HG03103 (cell line): ENCODE results near the gene SSUH2.

Source experiments
- ATAC-seq: cut with Tn5 transposase; IDR thresholded peaks from one replicate; pipeline ENCODE4 v1.9.1; 2021; ENCODE audit warnings: low read depth; ENCODE audit not compliant: unreplicated experiment

The SSUH2 gene

DNA sequence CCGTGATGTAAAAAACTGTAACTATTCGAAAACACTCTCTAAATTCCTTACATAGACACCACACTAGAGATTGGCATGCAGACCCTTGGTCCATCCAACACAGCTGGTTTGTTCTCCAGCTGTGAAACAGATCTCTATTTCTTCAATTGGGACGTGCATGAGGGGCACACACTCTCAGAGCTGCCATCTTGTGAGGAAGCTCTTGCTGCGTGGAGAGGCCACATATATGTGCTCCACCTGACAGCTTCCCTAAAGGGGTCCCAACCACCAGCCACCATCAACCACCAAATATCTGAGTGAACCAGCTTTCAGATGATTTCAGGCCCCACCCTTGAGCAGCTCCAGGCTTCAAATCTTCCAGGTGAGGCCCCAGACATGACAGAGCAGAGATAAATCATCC, 25.6 kb downstream of the SSUH2 start:
- no peak for ATAC-seq

DNA sequence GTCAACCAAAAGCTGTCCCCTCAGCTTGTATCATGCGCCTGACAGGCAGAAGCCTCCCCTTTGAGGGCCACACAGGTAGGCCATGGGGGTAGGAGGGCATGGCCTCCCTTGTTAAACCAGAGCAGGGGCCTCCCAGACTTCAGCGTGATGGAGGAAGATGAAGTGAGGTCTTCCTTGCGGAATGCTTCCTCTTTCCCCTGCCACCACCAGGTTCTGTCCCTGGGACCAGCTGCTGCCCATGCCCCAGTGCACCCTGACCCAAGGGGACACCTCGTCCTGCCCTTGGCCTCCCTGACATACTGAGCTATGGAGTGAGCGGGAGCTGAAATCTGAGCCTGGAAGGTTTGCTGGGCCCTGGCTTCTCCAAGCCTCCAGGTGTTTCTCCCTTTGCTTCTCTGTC, 26.7 kb downstream of the SSUH2 start:
- ATAC-seq: no peak

DNA sequence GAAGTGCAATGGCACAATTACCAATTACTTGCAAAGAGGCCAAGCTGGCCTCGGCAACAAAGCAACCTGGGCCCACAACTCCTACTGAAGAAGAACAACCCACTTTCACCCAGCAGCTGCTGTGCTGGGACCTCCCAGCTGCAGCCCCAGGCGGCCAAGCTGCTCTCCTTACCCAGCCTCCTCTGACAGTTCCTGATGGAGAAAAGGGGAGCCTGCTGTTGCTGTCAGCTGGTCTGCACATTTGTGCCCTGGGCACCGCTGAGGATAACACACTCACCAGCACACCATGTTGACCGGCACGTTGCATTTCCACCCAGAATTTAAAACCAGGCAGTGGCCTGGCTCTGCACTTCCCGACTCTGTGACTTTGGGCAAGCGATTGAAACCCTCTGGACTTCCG, 33.6 kb downstream of the SSUH2 start:
- ATAC-seq: no peak

DNA sequence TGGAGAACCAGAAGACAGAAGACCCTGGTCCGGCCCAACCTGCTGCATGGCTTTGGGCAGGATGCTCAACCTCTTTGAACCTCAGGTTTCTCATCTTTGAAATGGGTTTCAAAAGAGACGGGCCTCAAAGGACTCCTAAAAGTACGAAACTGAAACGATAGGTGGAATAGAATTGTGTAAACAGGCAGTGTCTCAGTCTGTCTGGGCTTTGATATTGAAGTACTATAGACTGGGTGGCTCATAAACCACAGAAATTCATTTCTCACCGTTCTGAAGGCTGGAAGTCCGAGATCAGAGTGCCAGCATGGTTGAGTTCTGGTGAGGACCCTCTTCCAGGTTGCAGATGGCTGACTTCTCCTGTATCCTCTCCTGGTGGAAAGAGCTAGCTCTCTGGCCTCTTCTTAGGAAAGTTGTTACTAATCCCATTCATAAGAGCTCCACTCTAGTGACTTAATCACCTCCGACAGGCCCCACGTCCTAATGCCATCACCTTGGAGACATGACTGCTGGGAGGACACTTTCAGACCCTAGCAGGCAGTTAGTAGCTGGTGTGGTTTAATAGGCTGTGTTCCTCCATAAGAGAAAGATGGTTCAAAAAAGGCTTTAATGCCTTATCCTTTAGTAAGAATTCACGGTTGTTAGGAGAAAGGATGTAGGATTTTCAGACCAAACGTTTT, 35.7 kb downstream of the SSUH2 start:
- ATAC-seq: no peak

GRCh38 chr3:8608041-8608790, 36.4 kb downstream of the SSUH2 start:
- no peak for ATAC-seq

- ATAC-seq: no peak
Observed at GRCh38 chr3:8607234-8608040, 37.2 kb downstream of the SSUH2 start.

DNA sequence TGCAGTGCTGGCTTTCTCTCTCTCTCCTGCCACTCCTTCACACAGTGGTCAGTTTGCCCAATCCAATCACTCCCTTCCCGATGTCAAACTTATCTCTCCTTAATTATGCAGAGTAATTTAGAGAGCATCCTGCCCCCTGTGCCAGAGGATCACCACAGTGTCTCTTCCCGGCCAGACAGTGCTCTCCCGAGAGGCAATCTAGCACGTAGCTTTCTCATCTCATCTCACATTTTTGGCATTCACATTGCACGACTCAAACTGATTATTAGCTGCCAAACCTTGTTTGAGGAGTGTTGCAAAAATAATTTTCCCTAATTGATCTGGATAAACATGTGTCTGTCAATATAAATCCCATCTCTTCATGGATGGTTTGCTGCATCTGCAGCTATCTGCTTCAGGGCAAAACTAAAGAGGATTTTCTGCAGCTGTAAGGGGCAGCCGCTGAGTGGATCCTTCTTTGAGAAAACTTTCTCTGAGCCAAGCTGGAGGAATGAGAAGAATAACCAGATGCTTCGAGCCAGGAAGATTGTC, 37.8 kb downstream of the SSUH2 start:
- ATAC-seq: no peak

DNA sequence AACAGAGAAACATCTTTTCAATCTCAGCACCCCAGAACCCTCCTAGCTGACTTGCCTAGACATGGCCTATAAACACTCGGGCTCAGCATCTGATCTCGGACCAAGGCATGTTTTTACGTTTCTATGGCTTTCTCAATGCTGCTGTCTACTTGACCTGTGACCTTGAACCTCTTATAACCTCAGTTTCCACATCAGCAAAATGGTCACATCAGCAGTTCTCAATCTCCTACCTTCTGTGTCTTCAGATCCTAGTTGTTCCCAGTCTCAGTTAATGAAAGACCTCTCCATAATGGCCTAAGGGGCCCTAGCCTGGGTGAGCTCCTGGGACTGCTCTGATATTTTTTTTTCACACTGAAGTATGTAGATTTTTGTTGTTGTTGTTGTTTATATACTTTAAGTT, 39.6 kb downstream of the SSUH2 start:
- no peak for ATAC-seq

GRCh38 chr3:8604006-8604405, 40.6 kb downstream of the SSUH2 start:
- no peak for ATAC-seq

DNA sequence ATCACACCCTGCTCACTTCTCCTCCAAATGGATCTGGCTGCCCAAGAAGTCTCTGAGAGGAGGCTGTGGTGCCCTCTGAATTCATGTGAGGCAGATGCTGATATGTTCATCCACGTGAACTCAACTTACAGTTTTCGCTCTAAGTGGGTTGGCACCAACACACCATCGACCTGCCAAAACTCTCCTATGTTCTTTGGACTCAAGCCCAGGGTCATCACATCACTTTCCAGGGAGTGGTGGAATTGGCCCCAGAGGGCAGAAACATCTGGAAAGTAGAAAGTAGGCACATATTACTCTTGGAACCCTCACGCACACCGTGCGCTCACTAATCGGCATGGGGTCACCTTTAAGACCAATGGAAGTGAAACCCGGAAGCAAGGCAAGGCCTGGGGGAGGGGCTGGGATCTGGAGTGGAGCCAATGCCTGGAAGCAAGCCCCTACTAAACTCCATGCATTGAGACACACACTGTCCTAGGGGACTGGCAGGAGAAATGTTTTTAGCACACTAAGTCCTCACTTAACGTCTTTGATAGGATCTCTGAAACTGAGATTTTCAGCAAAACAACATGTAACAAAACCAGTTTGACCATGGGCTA, 41.4 kb downstream of the SSUH2 start:
- ATAC-seq: no peak

DNA sequence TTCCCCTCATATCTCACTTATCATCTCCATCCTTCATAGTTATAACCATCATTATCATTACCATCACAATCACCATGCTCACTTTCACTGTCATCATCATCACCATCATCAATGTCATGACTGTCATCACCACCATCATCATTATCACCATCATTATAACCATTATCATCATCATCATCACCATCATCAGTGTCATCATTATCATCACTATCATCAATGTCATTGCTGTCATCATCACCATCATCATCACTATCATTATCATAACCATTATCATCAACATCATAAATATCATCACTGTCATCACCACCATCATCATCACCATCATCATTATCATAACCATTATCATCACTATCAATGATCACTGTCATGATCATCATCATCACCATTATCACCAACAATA, 44.1 kb downstream of the SSUH2 start:
- no peak for ATAC-seq

DNA sequence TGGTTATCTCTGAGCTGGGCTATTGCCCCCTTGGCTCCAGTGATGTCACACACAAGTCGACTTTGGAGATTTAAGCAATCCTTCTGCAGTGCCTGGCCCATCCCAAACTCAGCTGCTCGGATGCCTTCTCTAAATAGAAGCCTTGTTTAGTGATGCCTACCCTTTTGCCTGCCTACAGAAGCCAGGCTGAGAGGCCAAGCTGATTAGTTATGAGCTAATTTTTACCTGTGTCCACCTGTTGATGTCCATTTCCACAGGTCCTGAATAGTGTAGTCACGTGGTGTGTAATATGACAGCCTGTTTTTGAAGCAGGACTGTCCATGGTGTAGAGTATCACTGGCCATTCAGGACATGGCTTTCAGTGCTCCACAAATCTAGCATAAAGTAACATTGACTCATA, 45.5 kb downstream of the SSUH2 start:
- ATAC-seq: no peak

DNA sequence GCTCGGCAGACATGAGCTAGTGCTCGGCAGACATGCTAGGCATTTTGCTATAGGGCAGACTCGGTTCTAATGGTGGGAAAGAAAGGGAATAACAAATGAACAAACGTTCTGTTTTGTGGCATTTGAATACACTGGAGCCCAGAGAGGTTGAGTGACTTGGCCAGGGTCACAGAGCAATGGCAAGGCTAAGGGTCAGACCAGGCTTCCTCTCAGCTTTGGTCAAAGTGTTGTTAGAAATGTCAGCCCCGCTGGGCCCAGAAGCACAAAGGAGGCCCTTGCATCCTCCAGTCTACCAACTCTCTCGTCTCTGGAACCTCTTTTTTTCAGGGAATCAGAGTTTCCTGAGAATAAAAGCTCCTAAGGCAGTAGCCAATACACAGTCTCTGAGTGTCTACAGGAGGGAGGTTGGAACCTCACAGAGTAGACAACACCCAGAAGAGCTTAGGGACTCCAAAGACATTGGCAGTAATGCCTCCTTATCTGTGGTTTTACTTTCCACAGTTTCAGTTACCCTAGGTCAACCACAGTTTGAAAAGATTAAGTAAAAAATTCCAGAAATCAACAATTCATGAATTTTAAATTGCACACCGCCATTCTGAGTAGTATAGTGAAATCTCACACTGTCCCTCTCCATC, 47.3 kb downstream of the SSUH2 start:
- ATAC-seq: no peak

GRCh38 chr3:8596321-8597218, 48.0 kb downstream of the SSUH2 start:
- no peak for ATAC-seq

- ATAC-seq: no peak
Observed at GRCh38 chr3:8595695-8596115, 48.9 kb downstream of the SSUH2 start.

GRCh38 chr3:8595252-8595651, 49.3 kb downstream of the SSUH2 start:
- ATAC-seq: no peak

DNA sequence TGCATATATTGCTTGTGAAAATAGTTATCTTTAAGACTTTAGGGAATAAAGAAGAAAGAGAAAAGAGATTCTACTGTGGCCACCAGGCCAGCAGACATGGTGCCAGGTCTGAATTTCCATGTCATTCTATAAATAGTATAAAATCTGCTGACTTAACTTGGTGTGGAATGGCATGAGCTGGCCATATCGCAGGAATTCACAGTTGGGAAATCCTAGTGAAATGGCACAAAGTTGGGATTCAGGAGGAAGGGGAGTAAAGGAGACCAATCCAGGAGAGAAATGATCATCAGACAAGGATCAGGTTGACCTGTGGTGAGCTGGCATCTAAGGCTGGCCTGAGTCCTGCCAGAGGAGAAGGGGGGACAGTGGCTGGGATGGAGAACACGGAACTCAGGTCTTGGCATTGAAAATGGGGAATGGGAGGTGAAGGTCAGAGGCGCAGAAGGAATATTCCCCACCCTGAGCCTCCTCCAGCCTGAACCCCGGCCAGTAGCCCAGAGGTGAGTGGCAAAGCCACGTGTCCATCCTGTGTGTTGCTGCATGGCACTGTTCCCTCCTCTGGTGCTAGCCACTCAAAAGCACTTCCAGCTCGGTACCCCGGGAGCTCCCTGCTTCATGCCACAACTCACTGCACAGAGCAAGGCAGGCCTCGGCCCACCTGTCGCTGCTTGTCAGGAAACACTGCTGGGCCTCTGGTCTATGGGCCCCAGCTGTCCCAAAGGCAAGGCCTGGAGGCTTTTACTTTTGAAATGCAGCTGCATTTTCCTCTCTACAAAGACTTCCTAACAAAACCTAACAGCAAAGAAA, 51.4 kb downstream of the SSUH2 start:
- ATAC-seq: no peak

GRCh38 chr3:8589880-8590556, 54.6 kb downstream of the SSUH2 start:
- ATAC-seq: no peak
